ENCODE measurements around the gene SSC5D. TPM values are rescaled to one million over a fixed set of nuclear protein-coding genes. Genes with fewer than 3 reads are reported as not detected.

The SSC5D gene
- total RNA-seq, 1 donor = 77.4 TPM

DNA sequence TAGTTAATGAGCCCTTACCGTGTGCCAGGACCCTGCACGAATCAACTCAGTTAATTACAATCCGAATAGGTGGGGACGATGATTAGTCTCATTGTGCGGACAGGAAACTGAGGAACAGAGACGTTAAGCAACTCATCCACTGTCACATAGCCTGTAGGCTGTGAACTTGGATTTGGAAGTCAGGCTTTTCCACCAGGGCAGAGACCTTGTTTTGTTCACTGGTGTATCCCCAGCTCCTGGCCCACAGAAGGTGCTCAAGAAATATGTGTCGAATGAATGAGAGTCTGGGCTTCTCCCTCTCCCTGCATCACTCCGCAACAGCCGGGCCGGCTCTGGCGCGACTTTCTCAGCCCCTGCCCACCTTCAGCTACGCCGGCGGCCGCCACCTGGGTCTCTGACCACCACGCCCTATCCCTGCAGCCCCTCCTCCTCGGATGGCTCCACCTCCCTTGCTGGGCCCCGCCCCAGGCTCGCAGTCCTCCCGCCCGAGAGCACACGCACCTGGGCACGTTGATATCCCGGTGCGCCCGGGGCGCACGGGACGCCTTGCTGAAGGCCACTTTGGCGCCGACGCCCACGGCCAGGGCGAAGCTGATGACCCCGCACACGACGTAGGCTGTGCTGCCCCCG is 46.4 kb upstream of the SSC5D start:
- no peaks in the 10 kb centered on the region for H3K79me2 ChIP-seq (ENCODE audit: insufficient read depth, low read length)
- no peak overlapping the region for H3K4me3 ChIP-seq (ENCODE audit: insufficient read depth, low read length)
- H3K4me1 ChIP-seq (ENCODE audit: insufficient read depth, low read length) = no peaks in the 10 kb centered on the region
- TF ChIP-seq, protein P1, sequence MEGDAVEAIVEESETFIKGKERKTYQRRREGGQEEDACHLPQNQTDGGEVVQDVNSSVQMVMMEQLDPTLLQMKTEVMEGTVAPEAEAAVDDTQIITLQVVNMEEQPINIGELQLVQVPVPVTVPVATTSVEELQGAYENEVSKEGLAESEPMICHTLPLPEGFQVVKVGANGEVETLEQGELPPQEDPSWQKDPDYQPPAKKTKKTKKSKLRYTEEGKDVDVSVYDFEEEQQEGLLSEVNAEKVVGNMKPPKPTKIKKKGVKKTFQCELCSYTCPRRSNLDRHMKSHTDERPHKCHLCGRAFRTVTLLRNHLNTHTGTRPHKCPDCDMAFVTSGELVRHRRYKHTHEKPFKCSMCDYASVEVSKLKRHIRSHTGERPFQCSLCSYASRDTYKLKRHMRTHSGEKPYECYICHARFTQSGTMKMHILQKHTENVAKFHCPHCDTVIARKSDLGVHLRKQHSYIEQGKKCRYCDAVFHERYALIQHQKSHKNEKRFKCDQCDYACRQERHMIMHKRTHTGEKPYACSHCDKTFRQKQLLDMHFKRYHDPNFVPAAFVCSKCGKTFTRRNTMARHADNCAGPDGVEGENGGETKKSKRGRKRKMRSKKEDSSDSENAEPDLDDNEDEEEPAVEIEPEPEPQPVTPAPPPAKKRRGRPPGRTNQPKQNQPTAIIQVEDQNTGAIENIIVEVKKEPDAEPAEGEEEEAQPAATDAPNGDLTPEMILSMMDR (IDR thresholded peaks at IDR 0.05; ENCODE audit: extremely low read depth, low read depth, low read length) = no peak
- DNase-seq (ENCODE audit: insufficient read length, low spot score, missing footprints) = peak; percentile 73
- H3K9me3 ChIP-seq (ENCODE audit: low read depth, low read length) = no peaks in the 10 kb centered on the region
- H3K27me3 ChIP-seq (ENCODE audit: insufficient read depth, low read length) = peaks cover 56% of the 10 kb centered on the region
- no peaks in the 10 kb centered on the region for H3K36me3 ChIP-seq (ENCODE audit: insufficient read depth, low read length)
- H2AFZ ChIP-seq (ENCODE audit: low read length) = no peak overlapping the region
- H4K20me1 ChIP-seq (ENCODE audit: insufficient read depth, low read length) = no peaks in the 10 kb centered on the region
- H3K27ac ChIP-seq (ENCODE audit: low read depth, low read length) = no peak overlapping the region
- H3K4me2 ChIP-seq (ENCODE audit: insufficient read depth, low read length) = no peak overlapping the region

DNA sequence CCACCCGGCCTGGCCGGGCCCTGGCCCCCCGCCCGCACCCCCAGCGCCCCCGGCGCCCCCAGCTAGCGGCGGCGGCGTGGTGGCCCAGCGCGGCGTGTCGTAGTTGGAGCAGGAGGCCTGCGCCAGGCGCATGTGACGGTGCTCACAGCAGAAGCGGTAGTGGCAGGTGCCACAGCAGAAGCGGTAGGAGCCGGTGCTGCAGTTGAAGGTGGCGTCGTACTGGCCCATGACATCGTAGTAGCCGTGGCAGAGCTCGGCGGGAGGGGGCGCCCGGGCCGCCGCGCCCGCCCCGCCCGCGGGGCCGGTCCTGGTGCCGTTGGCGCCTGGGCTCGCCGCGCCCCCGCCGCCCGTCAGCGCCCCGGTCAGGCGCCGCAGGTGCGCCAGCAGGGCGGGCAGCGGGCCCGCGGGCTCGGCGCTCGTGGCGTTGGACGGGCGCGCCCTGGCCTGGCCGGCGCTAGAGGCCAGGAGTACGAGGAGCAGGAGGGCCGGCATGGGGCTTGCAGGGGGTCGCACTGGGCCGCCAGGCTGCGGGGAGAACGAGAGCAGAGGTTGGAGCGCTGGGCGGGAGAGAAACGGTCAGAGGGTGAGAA is 45.8 kb upstream of the SSC5D start:
- Histone ChIP-seq H3K36me3 (ENCODE audit: insufficient read depth, low read length) (no peaks in the 10 kb centered on the region), H3K4me1 (ENCODE audit: insufficient read depth, low read length) (no peaks in the 10 kb centered on the region), H4K20me1 (ENCODE audit: insufficient read depth, low read length) (no peaks in the 10 kb centered on the region), H3K79me2 (ENCODE audit: insufficient read depth, low read length) (no peaks in the 10 kb centered on the region), H3K9me3 (ENCODE audit: low read depth, low read length) (no peaks in the 10 kb centered on the region), H2AFZ (ENCODE audit: low read length) (no peak overlapping the region), H3K4me3 (ENCODE audit: insufficient read depth, low read length) (no peak overlapping the region), H3K27ac (ENCODE audit: low read depth, low read length) (no peak overlapping the region), H3K27me3 (ENCODE audit: insufficient read depth, low read length) (peaks cover 60% of the 10 kb centered on the region), H3K4me2 (ENCODE audit: insufficient read depth, low read length) (no peak overlapping the region)
- TF ChIP-seq, protein P1 (IDR thresholded peaks at IDR 0.05; ENCODE audit: extremely low read depth, low read depth, low read length) = no peak
- DNase-seq (ENCODE audit: insufficient read length, low spot score, missing footprints) = peak; percentile 72

DNA sequence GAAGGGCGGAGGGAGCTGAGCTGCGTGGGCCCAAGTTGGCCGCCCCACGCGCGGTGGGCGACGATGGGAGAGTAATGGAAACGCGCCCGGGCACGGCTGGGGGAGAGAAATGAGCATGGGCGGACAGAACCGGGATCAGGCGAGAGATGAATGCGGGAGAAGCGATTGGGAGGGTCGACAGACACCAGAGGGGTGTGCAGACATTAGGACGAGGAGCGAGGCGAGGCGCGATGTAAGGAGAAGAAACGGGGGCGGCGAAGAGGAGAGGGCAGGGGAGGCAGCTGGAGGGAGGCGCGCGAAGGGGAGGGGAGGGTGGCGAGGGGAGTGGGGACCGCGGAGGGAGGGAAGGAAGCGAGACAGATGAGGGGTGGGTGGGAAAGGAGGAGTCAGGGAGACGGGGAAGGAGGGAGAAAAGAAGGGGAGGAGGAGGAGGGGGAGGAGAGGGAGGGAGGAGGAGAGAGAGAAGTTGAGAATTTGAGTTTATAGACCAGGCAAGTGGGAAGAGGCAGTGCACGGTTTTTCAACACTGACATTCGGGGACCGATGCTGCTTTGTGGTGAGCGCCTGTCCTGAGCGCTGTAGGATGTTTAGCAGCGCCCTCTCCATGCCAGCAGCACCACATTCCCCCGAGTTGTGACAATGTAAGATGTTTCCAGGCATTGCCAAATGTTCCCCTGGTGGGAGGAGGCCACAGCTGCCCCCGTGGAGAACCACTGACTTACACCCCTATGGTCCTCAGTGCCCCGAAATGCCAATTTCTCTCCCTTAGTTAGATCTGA is 45.0 kb upstream of the SSC5D start, which contains the start of gene SHISA7:
Gene SHISA7 (minus strand): TSS at position 256 of the 779 bp plus-strand sequence. CDS start 437 bp downstream, outside the sequence.
- peaks cover 68% of the 10 kb centered on the region for H3K27me3 ChIP-seq (ENCODE audit: insufficient read depth, low read length)
- TF ChIP-seq, protein P1 (IDR thresholded peaks at IDR 0.05; ENCODE audit: extremely low read depth, low read depth, low read length) = no peak
- no peaks in the 10 kb centered on the region for H3K36me3 ChIP-seq (ENCODE audit: insufficient read depth, low read length)
- no peak within 1 kb of the TSS for H2AFZ ChIP-seq (ENCODE audit: low read length)
- DNase-seq (ENCODE audit: insufficient read length, low spot score, missing footprints) = peak; percentile 90
- H3K9me3 ChIP-seq (ENCODE audit: low read depth, low read length) = no peaks in the 10 kb centered on the region
- no peak within 1 kb of the TSS for H3K4me2 ChIP-seq (ENCODE audit: insufficient read depth, low read length)
- H4K20me1 ChIP-seq (ENCODE audit: insufficient read depth, low read length) = no peaks in the 10 kb centered on the region
- H3K27ac ChIP-seq (ENCODE audit: low read depth, low read length) = no peak within 1 kb of the TSS
- H3K4me3 ChIP-seq (ENCODE audit: insufficient read depth, low read length) = no peak within 1 kb of the TSS
- no peaks in the 10 kb centered on the region for H3K4me1 ChIP-seq (ENCODE audit: insufficient read depth, low read length)
- H3K79me2 ChIP-seq (ENCODE audit: insufficient read depth, low read length) = no peaks in the 10 kb centered on the region

All from osteoblast (primary cell).